ENCODE measurements around the gene FN3K.
"Not testable (repeated sequence)": the region's sequence is repeated elsewhere in the genome, so short reads cannot be mapped to it uniquely, and the experiment has no call there.

FN3K gene

DNA sequence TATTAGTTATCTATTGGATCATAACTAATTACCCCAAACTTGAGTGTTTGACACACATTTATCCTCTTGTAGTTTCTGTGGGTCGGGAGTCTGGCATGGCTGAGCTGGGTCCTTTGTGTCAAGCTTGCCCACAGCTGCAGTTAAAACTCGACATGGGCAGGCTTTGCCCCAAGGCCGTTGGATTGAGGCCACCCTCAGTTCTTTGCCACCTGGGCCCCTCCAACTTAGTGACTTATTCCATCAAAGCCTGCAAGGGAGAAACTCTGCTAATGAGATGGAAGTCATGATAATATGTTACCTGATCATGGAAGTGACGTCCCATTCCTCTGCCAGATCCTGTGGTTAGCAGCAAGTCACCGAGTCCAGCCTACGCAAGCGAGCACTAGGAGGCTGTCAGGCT, 33.6 kb downstream of the FN3K start:
- Histone ChIP-seq H3K4me3 (ENCODE audit: insufficient read depth, low read length, poor library complexity, severe bottlenecking) (no peak overlapping the region), H3K9ac (ENCODE audit: low read length) (no peak overlapping the region), H3K9me2 (replicated peaks; ENCODE audit: insufficient read depth, low read length) (no peaks in the 10 kb centered on the region), H3K27ac (ENCODE audit: low read depth, low read length) (no peak overlapping the region), H3K4me2 (ENCODE audit: low read depth, low read length, poor library complexity, severe bottlenecking) (no peak overlapping the region), H3K27me3 (ENCODE audit: low read length) (no peaks in the 10 kb centered on the region), H3F3A (ENCODE audit: insufficient read depth) (no peaks in the 10 kb centered on the region), H3K36me3 (ENCODE audit: low read length) (peaks cover 12% of the 10 kb centered on the region; the same call in 1 of the 2 replicates), H3K9me3 (ENCODE audit: insufficient read depth, low read length) (no peaks in the 10 kb centered on the region), H3K79me2 (ENCODE audit: insufficient read depth, low read length) (no peaks in the 10 kb centered on the region), H2AFZ (ENCODE audit: low read depth, low read length, severe bottlenecking) (no peak overlapping the region), H4K20me1 (ENCODE audit: low read depth, low read length) (no peaks in the 10 kb centered on the region)
- TF ChIP-seq, protein P1, sequence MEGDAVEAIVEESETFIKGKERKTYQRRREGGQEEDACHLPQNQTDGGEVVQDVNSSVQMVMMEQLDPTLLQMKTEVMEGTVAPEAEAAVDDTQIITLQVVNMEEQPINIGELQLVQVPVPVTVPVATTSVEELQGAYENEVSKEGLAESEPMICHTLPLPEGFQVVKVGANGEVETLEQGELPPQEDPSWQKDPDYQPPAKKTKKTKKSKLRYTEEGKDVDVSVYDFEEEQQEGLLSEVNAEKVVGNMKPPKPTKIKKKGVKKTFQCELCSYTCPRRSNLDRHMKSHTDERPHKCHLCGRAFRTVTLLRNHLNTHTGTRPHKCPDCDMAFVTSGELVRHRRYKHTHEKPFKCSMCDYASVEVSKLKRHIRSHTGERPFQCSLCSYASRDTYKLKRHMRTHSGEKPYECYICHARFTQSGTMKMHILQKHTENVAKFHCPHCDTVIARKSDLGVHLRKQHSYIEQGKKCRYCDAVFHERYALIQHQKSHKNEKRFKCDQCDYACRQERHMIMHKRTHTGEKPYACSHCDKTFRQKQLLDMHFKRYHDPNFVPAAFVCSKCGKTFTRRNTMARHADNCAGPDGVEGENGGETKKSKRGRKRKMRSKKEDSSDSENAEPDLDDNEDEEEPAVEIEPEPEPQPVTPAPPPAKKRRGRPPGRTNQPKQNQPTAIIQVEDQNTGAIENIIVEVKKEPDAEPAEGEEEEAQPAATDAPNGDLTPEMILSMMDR (IDR thresholded peaks at IDR 0.05; ENCODE audit: insufficient read depth, low read length, poor library complexity, severe bottlenecking) = no peak

DNA sequence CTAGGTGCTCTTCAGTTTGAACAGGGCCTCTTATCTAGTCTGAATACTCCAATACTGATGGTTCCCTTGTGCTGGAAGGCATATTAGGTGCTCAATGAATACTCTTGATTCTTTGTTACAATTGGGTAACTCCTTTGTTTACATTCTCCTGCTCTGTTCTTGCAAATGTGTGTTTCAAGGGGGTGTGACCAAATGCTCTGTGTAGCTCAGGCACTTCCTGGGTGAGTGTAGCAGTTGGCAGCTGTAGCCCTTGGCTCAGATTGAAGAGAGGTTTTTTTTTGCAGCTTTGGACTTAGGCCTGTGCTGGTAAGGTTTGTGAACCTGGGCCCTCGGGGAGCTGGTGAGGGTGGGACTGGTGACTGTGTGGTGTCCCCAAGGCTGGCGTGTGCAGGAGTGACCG, 36.6 kb downstream of the FN3K start:
- Histone ChIP-seq H3K27me3 (ENCODE audit: low read length) (no peaks in the 10 kb centered on the region), H3K9ac (ENCODE audit: low read length) (no peak overlapping the region), H2AFZ (ENCODE audit: low read depth, low read length, severe bottlenecking) (no peak overlapping the region), H4K20me1 (ENCODE audit: low read depth, low read length) (no peaks in the 10 kb centered on the region), H3K36me3 (ENCODE audit: low read length) (peaks cover 12% of the 10 kb centered on the region; the same call in 1 of the 2 replicates), H3K9me2 (replicated peaks; ENCODE audit: insufficient read depth, low read length) (no peaks in the 10 kb centered on the region), H3K79me2 (ENCODE audit: insufficient read depth, low read length) (no peaks in the 10 kb centered on the region), H3K27ac (ENCODE audit: low read depth, low read length) (no peak overlapping the region), H3K4me3 (ENCODE audit: insufficient read depth, low read length, poor library complexity, severe bottlenecking) (no peak overlapping the region), H3K9me3 (ENCODE audit: insufficient read depth, low read length) (no peaks in the 10 kb centered on the region), H3F3A (ENCODE audit: insufficient read depth) (no peaks in the 10 kb centered on the region), H3K4me2 (ENCODE audit: low read depth, low read length, poor library complexity, severe bottlenecking) (no peak overlapping the region)
- TF ChIP-seq, protein P1 (IDR thresholded peaks at IDR 0.05; ENCODE audit: insufficient read depth, low read length, poor library complexity, severe bottlenecking) = no peak
- no peak for TF ChIP-seq EZH2phosphoT487 (conservative IDR thresholded peaks at IDR 0.05; ENCODE audit: low read length)

DNA sequence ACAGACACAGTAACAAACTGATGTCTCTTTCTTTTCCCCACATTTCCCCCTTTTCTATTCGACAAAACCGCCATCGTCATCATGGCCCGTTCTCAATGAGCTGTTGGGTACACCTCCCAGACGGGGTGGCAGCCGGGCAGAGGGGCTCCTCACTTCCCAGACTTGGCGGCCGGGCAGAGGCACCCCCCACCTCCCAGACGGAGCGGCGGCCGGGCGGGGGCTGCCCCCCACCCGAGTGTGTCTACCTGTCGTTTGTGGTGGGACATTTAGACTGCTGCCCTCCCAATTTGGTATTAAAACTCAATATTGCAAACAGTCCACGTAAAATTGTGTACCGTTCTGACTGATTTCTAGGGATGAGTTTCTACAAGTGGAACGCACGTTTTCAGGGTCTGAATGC, 39.0 kb downstream of the FN3K start:
- H3K79me2 ChIP-seq (ENCODE audit: insufficient read depth, low read length); H3K9me2 ChIP-seq (replicated peaks; ENCODE audit: insufficient read depth, low read length); H3K36me3 ChIP-seq (ENCODE audit: low read length); H3K27me3 ChIP-seq (ENCODE audit: low read length); H3F3A ChIP-seq (ENCODE audit: insufficient read depth); H3K9ac ChIP-seq (ENCODE audit: low read length); H4K20me1 ChIP-seq (ENCODE audit: low read depth, low read length); H2AFZ ChIP-seq (ENCODE audit: low read depth, low read length, severe bottlenecking); H3K9me3 ChIP-seq (ENCODE audit: insufficient read depth, low read length); H3K4me2 ChIP-seq (ENCODE audit: low read depth, low read length, poor library complexity, severe bottlenecking); H3K27ac ChIP-seq (ENCODE audit: low read depth, low read length); H3K4me3 ChIP-seq (ENCODE audit: insufficient read depth, low read length, poor library complexity, severe bottlenecking): not testable (repeated sequence)

DNA sequence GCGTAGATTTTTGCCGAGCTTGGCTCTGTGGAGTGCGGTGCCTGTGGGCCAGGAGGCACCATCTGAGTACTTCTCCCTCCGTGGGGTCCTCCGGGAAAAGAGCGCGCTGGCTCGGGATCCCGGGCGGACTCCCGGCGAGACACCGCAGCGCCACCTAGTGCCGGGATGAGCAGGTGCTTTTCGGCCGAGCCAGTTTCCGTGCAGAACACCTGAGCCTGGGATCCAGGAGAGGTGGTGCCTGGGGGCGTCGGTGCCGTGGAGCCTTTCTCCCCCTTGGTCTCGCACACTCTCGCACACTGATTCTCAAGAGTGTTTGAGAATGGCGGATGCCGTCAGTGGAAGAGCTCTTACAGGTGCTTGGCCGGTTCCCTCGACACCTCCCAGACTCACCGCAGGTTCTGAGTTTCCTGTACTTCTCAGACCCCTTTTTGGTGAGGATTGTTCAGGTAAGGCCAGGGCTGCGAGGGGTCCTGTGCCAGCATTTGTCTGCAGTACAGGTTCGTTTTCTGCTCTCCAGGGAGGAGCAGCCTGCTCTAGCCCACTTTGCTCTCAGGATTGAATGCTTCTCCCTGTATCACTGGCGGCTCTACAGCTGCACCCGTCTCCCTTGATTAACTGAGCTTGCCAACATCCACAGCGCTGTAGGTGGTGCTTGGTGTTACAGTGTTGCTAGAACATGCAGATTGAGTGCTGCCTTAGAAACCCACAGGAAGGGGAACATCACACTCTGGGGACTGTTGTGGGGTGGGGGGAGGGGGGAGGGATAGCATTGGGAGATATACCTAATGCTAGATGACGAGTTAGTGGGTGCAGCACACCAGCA, 39.8 kb downstream of the FN3K start:
- H3F3A ChIP-seq (ENCODE audit: insufficient read depth) = no peaks in the 10 kb centered on the region
- no peaks in the 10 kb centered on the region for H3K9me2 ChIP-seq (replicated peaks; ENCODE audit: insufficient read depth, low read length)
- no peaks in the 10 kb centered on the region for H3K36me3 ChIP-seq (ENCODE audit: low read length)
- H3K27me3 ChIP-seq (ENCODE audit: low read length) = no peaks in the 10 kb centered on the region
- H2AFZ ChIP-seq (ENCODE audit: low read depth, low read length, severe bottlenecking) = no peak overlapping the region
- TF ChIP-seq EZH2phosphoT487 (conservative IDR thresholded peaks at IDR 0.05; ENCODE audit: low read length) = no peak
- TF ChIP-seq, protein P1 (IDR thresholded peaks at IDR 0.05; ENCODE audit: insufficient read depth, low read length, poor library complexity, severe bottlenecking) = peak; percentile 90
- H3K4me3 ChIP-seq (ENCODE audit: insufficient read depth, low read length, poor library complexity, severe bottlenecking) = no peak overlapping the region
- H3K79me2 ChIP-seq (ENCODE audit: insufficient read depth, low read length) = no peaks in the 10 kb centered on the region
- H3K9me3 ChIP-seq (ENCODE audit: insufficient read depth, low read length) = no peaks in the 10 kb centered on the region
- H3K27ac ChIP-seq (ENCODE audit: low read depth, low read length) = no peak overlapping the region
- H4K20me1 ChIP-seq (ENCODE audit: low read depth, low read length) = no peaks in the 10 kb centered on the region
- no peak overlapping the region for H3K9ac ChIP-seq (ENCODE audit: low read length)
- H3K4me2 ChIP-seq (ENCODE audit: low read depth, low read length, poor library complexity, severe bottlenecking) = no peak overlapping the region
